Muscle of arm (tissue), 12 donors: ENCODE measurements around the gene SPECC1. TPM values are rescaled to one million over a fixed set of nuclear protein-coding genes. Genes with fewer than 3 reads are reported as not detected.
"Not testable (repeated sequence)": the region's sequence is repeated elsewhere in the genome, so short reads cannot be mapped to it uniquely, and the experiment has no call there.

Experiments used
- DNase-seq: peaks from one replicate; pipeline ENCODE4 v3.0.0-alpha.2; 2013
- polyA plus RNA-seq, 12 donors: library from polyadenylated mRNA; unstranded; fragments of 120-200 nt; gene quantifications; one replicate each; pipeline ENCODE4 v1.2.1, GENCODE V29; 2013; ENCODE audit not compliant: insufficient read length in 12 of 12

SPECC1 gene
- polyA plus RNA-seq, 12 donors: 5.7 to 16.3 (median 7.9) TPM; not detected in 1

- DNase-seq: no peak
Observed at GRCh38 chr17:20127360-20128035, 118.3 kb downstream of the SPECC1 start.

DNA sequence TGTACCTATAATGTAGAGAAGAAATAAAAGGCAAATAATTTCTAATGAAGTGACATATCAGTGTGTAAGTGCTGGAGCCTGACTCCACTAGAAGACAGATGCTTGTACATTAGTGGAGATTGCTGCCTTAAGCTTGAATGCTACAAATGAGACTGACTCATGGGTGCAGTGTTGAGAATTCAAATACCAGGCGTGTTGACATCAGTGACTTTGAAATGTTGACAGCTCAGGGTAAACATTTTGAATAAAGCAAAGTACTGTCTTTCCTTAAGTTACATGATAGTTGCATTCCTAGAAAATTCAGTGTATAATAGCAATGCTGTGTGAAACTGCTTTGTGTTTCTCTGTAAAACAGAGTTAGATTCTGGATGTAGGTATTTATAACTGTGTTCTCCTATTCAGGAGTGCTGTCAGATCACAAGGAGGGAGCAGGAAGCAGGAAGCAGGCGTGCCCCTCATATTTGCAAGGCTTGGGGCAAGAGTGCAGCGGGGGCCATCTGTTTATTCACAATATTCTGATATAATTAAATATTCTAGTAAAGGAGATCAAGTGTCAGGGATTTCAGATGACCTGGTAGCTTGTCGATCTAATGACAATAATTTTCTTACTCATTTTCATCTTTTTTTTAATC, 119.0 kb downstream of the SPECC1 start:
- no peak for DNase-seq

DNA sequence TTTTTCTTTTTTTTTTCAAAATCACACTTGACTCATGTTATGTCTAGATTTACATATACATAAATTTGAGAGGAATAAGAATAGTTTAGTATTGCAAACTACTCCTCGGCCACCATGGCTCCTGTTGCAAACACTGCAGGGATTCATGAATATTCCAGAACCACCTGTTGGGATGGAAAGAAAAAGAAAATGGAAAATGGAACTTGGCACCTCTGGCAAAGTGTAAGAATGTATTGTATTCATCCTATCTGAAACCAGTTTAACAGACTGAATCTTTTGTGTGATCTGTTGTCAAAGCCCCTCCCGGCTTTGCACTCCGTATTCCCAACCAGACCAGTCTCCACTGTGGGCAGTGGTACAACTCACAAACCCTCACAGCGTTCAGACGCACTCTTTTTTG, 124.4 kb downstream of the SPECC1 start:
- DNase-seq: no peak

DNA sequence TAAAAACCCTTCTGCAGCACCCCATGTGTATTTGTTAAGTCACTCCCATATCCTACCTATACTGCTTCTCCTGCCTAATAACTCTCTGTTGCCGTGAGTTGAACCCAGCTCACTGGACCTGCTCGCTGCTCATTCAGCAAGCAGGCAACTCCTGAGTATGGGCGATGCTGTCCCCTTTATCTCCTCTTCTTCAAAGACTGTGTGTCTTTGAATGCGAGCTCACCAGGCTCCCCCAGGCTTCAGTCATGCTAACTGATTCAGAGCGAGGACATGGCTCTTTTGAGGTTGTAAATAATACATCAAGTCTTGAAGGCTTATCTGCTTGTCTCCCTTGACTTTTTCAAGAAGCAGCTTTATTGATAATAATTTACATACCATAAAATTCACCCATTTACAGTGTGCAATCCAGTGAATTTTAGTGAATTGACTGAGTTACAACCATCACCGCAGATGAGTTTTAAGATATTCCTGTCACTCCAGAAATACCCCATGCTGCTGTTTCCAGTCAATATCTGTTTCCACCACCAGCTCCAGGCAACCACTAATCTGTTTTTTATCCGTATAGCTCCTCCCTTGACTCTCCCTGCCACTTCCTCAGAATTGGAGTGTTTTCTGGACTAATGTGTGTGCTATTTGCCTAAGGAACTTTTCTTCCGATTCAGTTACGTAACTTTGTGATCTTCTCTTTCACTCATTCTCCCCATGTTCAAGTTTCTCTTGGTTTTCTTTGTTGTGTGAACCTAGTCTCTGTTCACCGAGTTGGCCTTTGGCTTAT, 132.2 kb downstream of the SPECC1 start:
- DNase-seq: no peak

- no peak for DNase-seq
Observed at GRCh38 chr17:20142268-20142667, 133.1 kb downstream of the SPECC1 start.

- DNase-seq: no peak
Observed at GRCh38 chr17:20143740-20144139, 134.6 kb downstream of the SPECC1 start.

DNA sequence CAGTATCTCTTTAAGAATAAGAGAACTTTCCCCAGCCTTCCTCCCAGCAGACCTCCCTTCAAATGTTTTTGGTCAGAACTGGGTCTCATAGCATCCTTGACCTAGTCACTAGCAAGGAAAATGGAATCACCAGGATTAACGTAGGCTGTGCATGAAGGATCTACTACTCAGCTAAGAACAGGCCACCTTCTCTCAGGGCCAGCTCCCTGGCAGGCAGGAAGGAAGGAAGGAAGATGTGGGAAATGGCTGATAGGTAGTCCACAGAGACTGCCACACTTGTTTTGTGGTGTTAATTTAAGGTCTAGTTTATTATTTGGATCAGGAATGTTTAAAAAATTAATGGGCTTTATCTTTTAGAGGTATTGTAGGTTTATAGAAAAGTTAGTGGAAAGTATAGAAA, 136.4 kb downstream of the SPECC1 start:
- DNase-seq: no peak

DNA sequence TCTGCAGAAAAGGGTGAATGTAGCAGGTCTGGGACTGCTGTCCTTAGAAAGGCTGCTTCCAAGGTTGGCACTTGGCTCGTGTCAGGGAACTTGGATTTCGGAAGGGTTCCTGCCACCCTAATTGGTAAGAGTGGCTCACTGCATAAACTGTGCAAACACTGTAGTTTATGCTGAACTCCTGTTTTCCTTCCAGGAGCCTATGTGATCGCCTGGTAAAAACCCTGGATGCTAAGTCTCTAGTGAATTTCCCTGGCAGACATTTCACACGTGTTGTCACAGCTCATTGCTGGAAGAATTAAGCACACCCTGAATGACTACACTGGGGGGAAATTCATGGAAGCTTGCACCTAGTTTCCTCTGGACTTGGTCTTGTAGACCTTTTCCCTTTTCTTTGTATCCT, 140.1 kb downstream of the SPECC1 start:
- DNase-seq: no peak

- no peak for DNase-seq
Observed at GRCh38 chr17:20151174-20151573, 142.0 kb downstream of the SPECC1 start.

DNA sequence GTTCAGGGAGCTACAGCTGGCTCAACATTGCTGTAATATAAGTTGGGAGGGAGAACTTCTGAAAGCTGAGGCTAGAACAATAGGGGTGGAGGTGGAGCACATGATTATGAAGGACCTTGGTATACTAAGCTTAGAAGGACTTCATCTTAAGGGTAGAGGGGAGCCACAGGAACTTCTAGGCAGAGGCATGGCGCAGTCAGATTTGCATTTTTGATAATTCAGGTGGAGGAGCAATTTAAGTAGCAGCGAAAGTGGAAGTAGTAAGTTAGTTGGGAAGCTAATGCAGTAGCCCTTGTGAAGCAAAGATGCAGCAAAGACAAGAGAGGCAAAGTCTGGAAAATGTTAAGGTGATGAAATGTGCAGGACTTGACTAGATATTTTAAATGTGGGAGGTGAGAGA, 144.1 kb downstream of the SPECC1 start:
- DNase-seq: no peak

- no peak for DNase-seq
Observed at GRCh38 chr17:20154286-20155000, 145.3 kb downstream of the SPECC1 start.

DNA sequence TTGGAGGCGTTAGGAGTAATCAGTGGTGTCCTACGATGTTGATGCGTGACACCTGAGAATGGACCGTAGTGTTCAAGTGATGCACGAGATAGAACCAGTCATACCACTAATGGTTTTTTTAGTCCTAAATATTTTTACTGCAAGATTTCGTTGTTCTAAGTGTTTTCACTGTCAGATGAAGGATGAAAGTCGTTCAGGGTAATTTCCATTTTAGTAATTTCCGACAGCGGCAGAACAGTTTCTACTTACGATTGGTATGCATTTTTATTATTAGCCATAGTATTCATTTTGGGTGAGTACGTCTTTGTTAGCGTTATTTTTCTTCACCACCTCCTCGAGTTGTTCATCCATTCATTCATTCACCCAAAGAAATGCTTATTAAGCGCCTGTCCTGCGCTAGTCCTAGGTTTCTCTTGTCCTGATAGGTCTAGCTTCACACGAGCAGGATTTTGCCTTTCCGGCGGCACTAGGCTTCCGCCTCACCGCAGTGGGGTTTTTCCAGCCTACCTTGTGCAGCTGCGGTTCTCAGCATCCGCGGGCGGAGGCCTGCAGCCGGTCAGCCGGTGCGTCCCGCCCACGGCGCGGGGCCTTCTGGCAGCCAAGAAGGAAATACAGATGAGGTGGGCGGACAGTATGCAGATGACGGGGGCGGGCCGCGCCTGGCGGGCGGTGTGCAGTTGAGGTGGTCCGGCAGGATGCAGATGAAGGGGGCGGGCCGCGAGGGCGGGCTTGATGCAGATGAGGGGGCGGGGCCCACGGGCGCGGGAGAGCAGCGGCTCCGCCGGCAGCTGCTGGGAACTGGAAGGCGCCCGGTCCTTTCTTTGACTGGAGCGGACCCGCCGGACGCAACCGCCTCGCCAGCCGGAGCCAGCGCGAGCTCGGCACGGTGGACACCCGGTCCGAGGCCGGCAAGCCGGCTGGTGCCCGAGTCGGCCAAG, 146.4 kb downstream of the SPECC1 start:
- peak; percentile 93 for DNase-seq

GRCh38 chr17:20156196-20157000, 147.2 kb downstream of the SPECC1 start:
- peak; percentile 12 for DNase-seq

- DNase-seq: no peak
Observed at GRCh38 chr17:20157001-20157310, 147.8 kb downstream of the SPECC1 start.

DNA sequence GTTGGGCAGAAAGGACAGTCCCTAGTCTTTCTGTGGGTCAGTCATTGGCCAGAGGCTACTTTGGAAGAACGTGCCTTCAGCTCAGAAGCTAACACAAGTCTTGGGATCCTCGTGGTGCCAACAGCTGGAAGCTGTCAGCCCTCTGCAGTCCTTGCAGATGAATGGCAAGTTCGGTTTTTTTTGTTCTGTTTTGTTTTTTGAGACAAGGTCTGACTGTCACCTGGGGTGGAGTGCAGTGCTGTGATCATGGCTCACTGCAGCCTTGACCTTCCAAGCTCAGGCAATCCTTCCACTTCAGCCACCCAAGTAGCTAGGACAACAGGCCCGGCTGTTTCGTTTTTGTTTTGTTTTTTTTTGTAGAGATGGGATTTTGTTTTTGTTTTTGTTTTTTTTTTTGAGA, 149.4 kb downstream of the SPECC1 start:
- no peak for DNase-seq

- DNase-seq: no peak
Observed at GRCh38 chr17:20159406-20160069, 150.4 kb downstream of the SPECC1 start.

DNA sequence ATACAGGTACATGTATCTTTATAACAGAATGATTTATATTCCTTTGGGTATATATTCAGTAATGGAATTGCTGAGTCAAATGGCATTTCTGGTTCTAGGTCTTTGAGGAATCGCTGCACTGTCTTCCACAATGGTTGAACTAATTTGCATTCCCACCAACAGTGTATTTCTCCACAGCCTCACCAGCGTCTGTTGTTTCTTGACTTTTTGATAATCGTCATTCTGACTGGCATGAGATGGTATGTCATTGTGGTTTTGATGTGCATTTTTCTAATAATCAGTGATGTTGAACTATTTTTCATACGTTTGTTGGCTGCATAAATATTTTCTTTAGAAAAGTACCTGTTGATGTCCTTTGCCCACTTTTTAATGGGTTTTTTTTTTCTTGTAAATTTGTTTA, 156.4 kb downstream of the SPECC1 start:
- not testable (repeated sequence) for DNase-seq

DNA sequence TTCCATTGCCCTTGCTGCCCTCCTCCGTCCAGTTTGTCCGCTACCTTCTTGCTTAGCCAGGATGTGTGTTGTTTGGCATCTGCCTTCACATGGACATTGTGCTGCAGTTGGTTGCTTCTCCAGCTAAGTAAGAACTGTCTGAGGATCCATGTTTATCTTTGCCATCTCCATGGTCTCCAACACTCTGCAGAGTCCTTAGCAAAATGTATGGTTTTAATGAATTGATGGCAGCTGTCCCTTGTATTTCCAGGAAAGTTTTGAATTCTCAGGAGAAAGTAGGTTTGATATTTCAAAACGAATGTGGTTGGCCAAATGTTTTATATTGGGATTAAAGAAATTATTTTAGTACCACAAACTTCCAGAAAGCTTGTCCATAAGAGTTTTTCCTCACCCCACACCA, 160.9 kb downstream of the SPECC1 start:
- DNase-seq: no peak

GRCh38 chr17:20171741-20172365, 162.7 kb downstream of the SPECC1 start:
- no peak for DNase-seq
